Stomach (tissue), 4 donors: ENCODE measurements around the gene AIFM3.

Experiments used
- EP300 ChIP-seq: sonication (generic); formaldehyde crosslinking; IDR thresholded peaks from one replicate; pipeline ENCODE4 v1.6.1; 2017; ENCODE audit warnings: antibody characterized with exemption
- POLR2AphosphoS5 ChIP-seq, 3 donors: sonication (generic); formaldehyde crosslinking; IDR thresholded peaks; one replicate each; pipeline ENCODE4 v1.6.1; 2016; ENCODE audit warnings: antibody characterized with exemption in 3 of 3

DNA sequence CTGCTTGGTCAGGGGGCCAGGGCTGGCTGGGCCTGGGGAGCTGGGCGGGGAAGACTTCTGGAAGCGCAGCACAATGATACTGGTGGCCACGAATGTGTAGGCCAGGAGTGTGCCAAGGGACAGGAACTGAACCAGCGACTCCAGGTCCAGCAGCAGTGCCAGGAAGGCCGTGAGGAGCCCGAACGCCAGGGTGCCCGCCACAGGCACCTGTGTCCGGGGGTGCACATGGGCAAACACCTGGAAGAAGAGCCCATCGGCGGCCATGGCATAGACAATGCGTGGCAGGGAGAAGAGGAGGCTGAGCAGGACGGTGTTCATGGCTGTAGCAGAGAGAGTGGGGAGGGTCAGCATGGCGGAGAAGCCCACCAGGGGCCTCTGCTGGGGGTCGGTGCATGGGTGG, 63.0 kb downstream of the AIFM3 start:
- TF ChIP-seq EP300 (no peak), POLR2AphosphoS5 (IDR thresholded peaks at IDR 0.05) (no peak)
